GM23248 (cell line): ENCODE data around the gene NEDD4L.

Experiments used
- EZH2 ChIP-seq: fragments of 200-600 bp; sonication (generic); IDR thresholded peaks from 2 replicates; pipeline ENCODE4 v1.6.1; 2018; ENCODE audit warnings: antibody characterized with exemption, mild to moderate bottlenecking; ENCODE audit not compliant: insufficient read depth, poor library complexity, severe bottlenecking
- EZH2phosphoT487 ChIP-seq: fragments of 200-600 bp; sonication (generic); IDR thresholded peaks from 2 replicates; pipeline ENCODE4 v1.6.1; 2018; ENCODE audit warnings: antibody characterized with exemption, moderate library complexity, mild to moderate bottlenecking, low read depth; ENCODE audit not compliant: insufficient read depth

GRCh38 chr18:58181988-58182387 lies 138.0 kb downstream of the NEDD4L start:
- no peak for TF ChIP-seq EZH2phosphoT487
- TF ChIP-seq EZH2 = no peak
